Endodermal cell (in vitro differentiated cells): ENCODE data around the gene VIPR1. TPM values are rescaled to one million over a fixed set of nuclear protein-coding genes. Genes with fewer than 3 reads are reported as not detected.
"Not testable (repeated sequence)": the region's sequence is repeated elsewhere in the genome, so short reads cannot be mapped to it uniquely, and the experiment has no call there.

Source experiments
- DNase-seq: peaks from one replicate; pipeline ENCODE4 v3.0.0-alpha.2; 2017
- H3K27ac ChIP-seq: 2 replicates; pipeline ENCODE4 v1.5.1; 2013; ENCODE audit warnings: mild to moderate bottlenecking, low read depth, low read length, moderate library complexity
- H3K27me3 ChIP-seq: 2 replicates; pipeline ENCODE4 v1.6.1; 2013; ENCODE audit warnings: mild to moderate bottlenecking, low read length, moderate library complexity; ENCODE audit not compliant: insufficient read depth, control insufficient read depth, poor library complexity, severe bottlenecking
- H3K36me3 ChIP-seq: 2 replicates; pipeline ENCODE4 v1.7.0; 2013; ENCODE audit warnings: mild to moderate bottlenecking, low read length, moderate library complexity; ENCODE audit not compliant: control insufficient read depth, insufficient read depth
- H3K4me1 ChIP-seq: one replicate; pipeline ENCODE4 v1.7.0; 2013; ENCODE audit warnings: low read length; ENCODE audit not compliant: control insufficient read depth, insufficient read depth
- H3K4me3 ChIP-seq: 2 replicates; pipeline ENCODE4 v1.5.1; 2013; ENCODE audit warnings: mild to moderate bottlenecking, low read length, moderate library complexity
- H3K9ac ChIP-seq: 2 replicates; pipeline ENCODE4 v1.6.1; 2013; ENCODE audit warnings: mild to moderate bottlenecking, low read length, moderate library complexity; ENCODE audit not compliant: poor library complexity, severe bottlenecking; ENCODE audit errors: extremely low read depth
- H3K9me3 ChIP-seq: 2 replicates; pipeline ENCODE4 v1.6.1; 2013; ENCODE audit warnings: mild to moderate bottlenecking, low read length, moderate library complexity; ENCODE audit not compliant: control insufficient read depth
- H3K27ac Mint-ChIP-seq: 2 replicates; pipeline ENCODE4 v1.8.0; 2020; ENCODE audit warnings: mixed read lengths
- H3K27me3 Mint-ChIP-seq: 2 replicates; pipeline ENCODE4 v1.8.0; 2021; ENCODE audit warnings: mild to moderate bottlenecking, mixed read lengths; ENCODE audit not compliant: insufficient read depth
- H3K36me3 Mint-ChIP-seq: 2 replicates; pipeline ENCODE4 v1.8.0; 2020; ENCODE audit warnings: low read depth, mixed read lengths
- H3K4me1 Mint-ChIP-seq: 2 replicates; pipeline ENCODE4 v1.8.0; 2020; ENCODE audit warnings: mixed read lengths
- H3K4me3 Mint-ChIP-seq: 2 replicates; pipeline ENCODE4 v1.8.0; 2020; ENCODE audit warnings: mild to moderate bottlenecking, moderate library complexity, mixed read lengths
- H3K9me3 Mint-ChIP-seq: 2 replicates; pipeline ENCODE4 v1.8.0; 2020; ENCODE audit warnings: mild to moderate bottlenecking, mixed read lengths
- CTCF ChIP-seq: fragments of 200-600 bp; sonication (generic); conservative IDR thresholded peaks from 2 replicates; pipeline ENCODE4 v1.5.0; 2021; ENCODE audit warnings: antibody characterized with exemption, mild to moderate bottlenecking
- WGBS, 2 experiments: methylation state at CpG; one replicate each; pipeline versions ENCODE4 v1.1.5 to v1.1.7; 2013; ENCODE audit warnings: missing lambda C conversion rate in 2 of 2, mixed read lengths in 1 of 2; ENCODE audit not compliant: insufficient coverage in 1 of 2, insufficient read length in 1 of 2; 5-methylcytosine and 5-hydroxymethylcytosine counted together
- total RNA-seq, 2 donors: library from RNA; stranded (reverse); fragmentation: NEBNext Ultra II Directional in 1 of 2; extraction: Animal tissue kit (Norgen Biotek cat#: 25700) in 1 of 2; gene quantifications; 2 replicates in 1 of 2; 3 replicates in 1 of 2; pipeline ENCODE4 v1.2.1, GENCODE V29; 2021

The VIPR1 gene
- total RNA-seq, 2 donors from 2014 or later: 12.9 to 14.7 TPM

GRCh38 chr3:42575137-42575741 is 72.8 kb downstream of the VIPR1 start:
- H3K9ac ChIP-seq: no peak overlapping the region
- no peak for TF ChIP-seq CTCF
- Mint-ChIP-seq H3K9me3 (peaks cover 25% of the 10 kb centered on the region), H3K4me3 (no peak overlapping the region), H3K36me3 (peaks cover 57% of the 10 kb centered on the region), H3K4me1 (peaks cover 9% of the 10 kb centered on the region), H3K27me3 (no peaks in the 10 kb centered on the region), H3K27ac (no peak overlapping the region)
- no peaks in the 10 kb centered on the region for H3K27me3 ChIP-seq
- H3K27ac ChIP-seq: no peak overlapping the region
- H3K36me3 ChIP-seq: peaks cover 39% of the 10 kb centered on the region
- peaks cover 26% of the 10 kb centered on the region for H3K9me3 ChIP-seq
- H3K4me3 ChIP-seq: no peak overlapping the region
- H3K4me1 ChIP-seq: no peaks in the 10 kb centered on the region
- DNase-seq: no peak

GRCh38 chr3:42578054-42578453 is 75.6 kb downstream of the VIPR1 start:
- Histone ChIP-seq H3K36me3 (peaks cover 34% of the 10 kb centered on the region), H3K27ac (no peak overlapping the region), H3K4me1 (no peaks in the 10 kb centered on the region), H3K27me3 (no peaks in the 10 kb centered on the region), H3K9ac (no peak overlapping the region), H3K9me3 (peaks cover 26% of the 10 kb centered on the region), H3K4me3 (no peak overlapping the region)
- no peaks in the 10 kb centered on the region for H3K27me3 Mint-ChIP-seq
- no peak for TF ChIP-seq CTCF
- DNase-seq: no peak
- WGBS, 2 experiments: 93 to 100% methylated on average over 2 to 4 of the region's 4 CpGs
- H3K36me3 Mint-ChIP-seq: peaks cover 47% of the 10 kb centered on the region
- no peak overlapping the region for H3K4me3 Mint-ChIP-seq
- peaks cover 25% of the 10 kb centered on the region for H3K9me3 Mint-ChIP-seq
- no peak overlapping the region for H3K27ac Mint-ChIP-seq
- H3K4me1 Mint-ChIP-seq: peaks cover 23% of the 10 kb centered on the region

GRCh38 chr3:42579346-42579745 is 76.9 kb downstream of the VIPR1 start:
- H3K27ac Mint-ChIP-seq, H3K4me3 Mint-ChIP-seq: not testable (repeated sequence)

GRCh38 chr3:42581400-42581708 is 78.9 kb downstream of the VIPR1 start:
- peaks cover 4% of the 10 kb centered on the region for H3K9me3 ChIP-seq
- H3K36me3 ChIP-seq: peaks cover 12% of the 10 kb centered on the region
- peak overlapping the region; percentile 52 for H3K27ac ChIP-seq
- Mint-ChIP-seq H3K4me1 (peaks cover 26% of the 10 kb centered on the region), H3K27me3 (no peaks in the 10 kb centered on the region), H3K36me3 (peaks cover 21% of the 10 kb centered on the region), H3K9me3 (peaks cover 3% of the 10 kb centered on the region), H3K27ac (peak overlapping the region; percentile 35), H3K4me3 (peak overlapping the region; percentile 81)
- peak overlapping the region; percentile 87 for H3K9ac ChIP-seq
- no peaks in the 10 kb centered on the region for H3K27me3 ChIP-seq
- no peaks in the 10 kb centered on the region for H3K4me1 ChIP-seq
- no peak for DNase-seq
- H3K4me3 ChIP-seq: peak overlapping the region; percentile 89
- no peak for TF ChIP-seq CTCF
- WGBS, 2 experiments: 0% methylated on average over 7 to 11 of the region's 11 CpGs

More at GRCh38 chr3:42579346-42579745, 76.9 kb downstream of the VIPR1 start:
- not testable (repeated sequence) for DNase-seq, H3K27me3 Mint-ChIP-seq, H3K4me1 ChIP-seq, H3K27ac ChIP-seq, H3K27me3 ChIP-seq, H3K4me3 ChIP-seq, H3K9ac ChIP-seq
- peaks cover 37% of the 10 kb centered on the region for H3K36me3 Mint-ChIP-seq
- H3K9me3 Mint-ChIP-seq: peaks cover 16% of the 10 kb centered on the region
- 80 to 99% methylated on average over 1 to 4 of the region's 4 CpGs for WGBS, 2 experiments
- Histone ChIP-seq H3K9me3 (peaks cover 18% of the 10 kb centered on the region), H3K36me3 (peaks cover 26% of the 10 kb centered on the region)
- peaks cover 26% of the 10 kb centered on the region for H3K4me1 Mint-ChIP-seq
